Panc1 (cell line): ENCODE data around the gene MAP4K2. TPM values are rescaled to one million over a fixed set of nuclear protein-coding genes. Genes with fewer than 3 reads are reported as not detected.

ENCODE experiments used
- ATAC-seq: fragments of 200-7000 bp; cut with Tn5 transposase; 2 replicates; pipeline ENCODE4 v1.9.1; 2020; ENCODE audit warnings: mild to moderate bottlenecking, moderate library complexity
- BruUV-seq: library from RNA; stranded (reverse); fragments of 400-500 nt; replicated peaks from 2 replicates; lab custom pipeline; 2021; lab: Mats Ljungman, UMichigan
- CTCF ChIA-PET: fragments of 300-600 bp; sonication (Branson Sonifier 250); formaldehyde crosslinking; loops from one replicate; lab custom pipeline; 2022; ENCODE audit warnings: antibody characterized with exemption; lab: Charles Lee
- POLR2A ChIA-PET: fragments of 300-600 bp; sonication (Branson Sonifier 250); formaldehyde crosslinking; loops from one replicate; lab custom pipeline; 2022; ENCODE audit warnings: antibody characterized with exemption; lab: Charles Lee
- DNase-seq: peaks from one replicate; pipeline ENCODE4 v3.0.0-alpha.2; 2010; ENCODE audit warnings: low read depth, low spot score
- H3K27ac ChIP-seq: 2 replicates; pipeline ENCODE4 v1.5.1; 2011; ENCODE audit warnings: mild to moderate bottlenecking, low read length, inconsistent platforms
- H3K27me3 ChIP-seq: fragments of 200-500 bp; sonication (Bioruptor generic); 2 replicates; pipeline ENCODE4 v1.6.0; 2014; ENCODE audit warnings: low read length, inconsistent platforms; ENCODE audit not compliant: control insufficient read depth, insufficient read depth
- H3K36me3 ChIP-seq: fragments of 200-500 bp; sonication (Bioruptor generic); 2 replicates; pipeline ENCODE4 v1.5.1; 2014; ENCODE audit warnings: inconsistent platforms, mild to moderate bottlenecking, low read length, moderate library complexity; ENCODE audit not compliant: control insufficient read depth, insufficient read depth
- H3K4me1 ChIP-seq: 2 replicates; pipeline ENCODE4 v1.5.1; 2011; ENCODE audit warnings: inconsistent platforms, mild to moderate bottlenecking, low read length, moderate library complexity; ENCODE audit not compliant: control insufficient read depth, insufficient read depth
- H3K4me3 ChIP-seq, 2 experiments: 2 replicates each; pipeline ENCODE4 v1.5.1; 2011 to 2012; ENCODE audit warnings: low read depth in 2 of 2, low read length in 2 of 2, mild to moderate bottlenecking in 2 of 2, inconsistent platforms in 1 of 2, moderate library complexity in 1 of 2
- H3K9me3 ChIP-seq: fragments of 200-500 bp; sonication (Bioruptor generic); 2 replicates; pipeline ENCODE4 v1.5.1; 2014; ENCODE audit warnings: low read depth, mild to moderate bottlenecking, inconsistent platforms, low read length, moderate library complexity; ENCODE audit not compliant: control insufficient read depth, insufficient read depth
- CTCF ChIP-seq: fragments of 450-650 bp; IDR thresholded peaks from 2 replicates; pipeline ENCODE4 v1.5.1; 2017; ENCODE audit warnings: mild to moderate bottlenecking
- POLR2AphosphoS5 ChIP-seq: IDR thresholded peaks from 2 replicates; pipeline ENCODE4 v1.6.1; 2012; ENCODE audit warnings: mild to moderate bottlenecking, low read depth, low read length, moderate library complexity
- SIN3A ChIP-seq: IDR thresholded peaks from 2 replicates; pipeline ENCODE4 v1.6.1; 2012; ENCODE audit warnings: low read depth, mild to moderate bottlenecking, low read length, moderate library complexity, borderline replicate concordance; ENCODE audit not compliant: insufficient read depth
- TCF7L2 ChIP-seq: IDR thresholded peaks from 2 replicates; pipeline ENCODE4 v1.6.1; 2011; ENCODE audit warnings: mild to moderate bottlenecking, low read depth, low read length, inconsistent platforms
- in situ Hi-C: cut with HindIII; loops from 2 replicates; pipeline ENCODE4 v1.10.0; 2016; ENCODE audit warnings: low sequenced_read_pairs, low pct_unique_long_range_greater_than_20kb
- intact Hi-C: fragments of 100-400 bp; cut with micrococcal nuclease; formaldehyde crosslinking; loops from one replicate; pipeline ENCODE4 v1.10.0; 2022; ENCODE audit not compliant: unreplicated experiment
- total RNA-seq: library from RNA; stranded (reverse); gene quantifications from one replicate; pipeline ENCODE4 v1.2.1, GENCODE V29; 2021; ENCODE audit not compliant: unreplicated experiment
- TF ChIP-seq, protein P1 (sequence below), 2 experiments: IDR thresholded peaks; 2 replicates each; pipeline ENCODE4 v1.6.1; 2011 to 2012; ENCODE audit warnings: low read depth in 2 of 2, control low read depth in 1 of 2, low read length in 1 of 2, mild to moderate bottlenecking in 1 of 2, moderate library complexity in 1 of 2; ENCODE audit not compliant: insufficient read depth in 1 of 2

The MAP4K2 gene
- total RNA-seq, 1 experiment from 2014 or later, result 46.4 TPM

DNA sequence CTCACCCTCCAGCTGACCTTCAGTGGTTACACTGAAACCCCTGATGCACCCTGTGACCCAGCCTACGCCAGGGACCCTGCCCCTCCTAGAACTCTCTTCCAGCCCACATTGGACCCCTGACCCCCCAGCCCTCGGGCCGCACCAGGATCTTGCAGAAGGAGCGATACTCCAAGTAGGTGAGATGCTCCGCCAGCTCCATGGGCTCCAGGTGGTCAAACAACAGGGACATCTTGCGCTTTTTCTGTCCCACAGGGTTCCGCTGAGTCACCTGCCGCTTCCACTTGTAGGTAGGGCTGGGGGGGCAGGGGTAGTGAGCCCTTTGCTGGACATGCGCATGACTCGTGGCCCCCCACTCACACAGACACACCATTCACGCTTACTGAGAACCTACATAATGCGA is 63.1 kb downstream of the MAP4K2 start:
- BruUV-seq, result no TSS peak
- H3K27ac ChIP-seq, result no peak overlapping the region
- peaks cover 7% of the 10 kb centered on the region for H3K4me1 ChIP-seq
- H3K36me3 ChIP-seq, result no peaks in the 10 kb centered on the region; the same call in 1 of the 2 replicates
- no peaks in the 10 kb centered on the region for H3K27me3 ChIP-seq
- no peak overlapping the region for H3K4me3 ChIP-seq
- intact Hi-C loops, result no loop called here
- ChIA-PET POLR2A (no interaction called here), CTCF (no interaction called here)
- no peak for TF ChIP-seq TCF7L2
- TF ChIP-seq, protein P1, sequence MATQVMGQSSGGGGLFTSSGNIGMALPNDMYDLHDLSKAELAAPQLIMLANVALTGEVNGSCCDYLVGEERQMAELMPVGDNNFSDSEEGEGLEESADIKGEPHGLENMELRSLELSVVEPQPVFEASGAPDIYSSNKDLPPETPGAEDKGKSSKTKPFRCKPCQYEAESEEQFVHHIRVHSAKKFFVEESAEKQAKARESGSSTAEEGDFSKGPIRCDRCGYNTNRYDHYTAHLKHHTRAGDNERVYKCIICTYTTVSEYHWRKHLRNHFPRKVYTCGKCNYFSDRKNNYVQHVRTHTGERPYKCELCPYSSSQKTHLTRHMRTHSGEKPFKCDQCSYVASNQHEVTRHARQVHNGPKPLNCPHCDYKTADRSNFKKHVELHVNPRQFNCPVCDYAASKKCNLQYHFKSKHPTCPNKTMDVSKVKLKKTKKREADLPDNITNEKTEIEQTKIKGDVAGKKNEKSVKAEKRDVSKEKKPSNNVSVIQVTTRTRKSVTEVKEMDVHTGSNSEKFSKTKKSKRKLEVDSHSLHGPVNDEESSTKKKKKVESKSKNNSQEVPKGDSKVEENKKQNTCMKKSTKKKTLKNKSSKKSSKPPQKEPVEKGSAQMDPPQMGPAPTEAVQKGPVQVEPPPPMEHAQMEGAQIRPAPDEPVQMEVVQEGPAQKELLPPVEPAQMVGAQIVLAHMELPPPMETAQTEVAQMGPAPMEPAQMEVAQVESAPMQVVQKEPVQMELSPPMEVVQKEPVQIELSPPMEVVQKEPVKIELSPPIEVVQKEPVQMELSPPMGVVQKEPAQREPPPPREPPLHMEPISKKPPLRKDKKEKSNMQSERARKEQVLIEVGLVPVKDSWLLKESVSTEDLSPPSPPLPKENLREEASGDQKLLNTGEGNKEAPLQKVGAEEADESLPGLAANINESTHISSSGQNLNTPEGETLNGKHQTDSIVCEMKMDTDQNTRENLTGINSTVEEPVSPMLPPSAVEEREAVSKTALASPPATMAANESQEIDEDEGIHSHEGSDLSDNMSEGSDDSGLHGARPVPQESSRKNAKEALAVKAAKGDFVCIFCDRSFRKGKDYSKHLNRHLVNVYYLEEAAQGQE (IDR thresholded peaks at IDR 0.05; ENCODE audit: insufficient read depth in 1 of 2, low read depth in 2 of 2, low read length in 1 of 2), result no peak
- no peak for TF ChIP-seq POLR2AphosphoS5
- no peak for TF ChIP-seq CTCF
- no peak for TF ChIP-seq SIN3A
- in situ Hi-C loops, result no loop called here
- no peak for DNase-seq
- H3K9me3 ChIP-seq, result no peaks in the 10 kb centered on the region
- ATAC-seq, result no peak

DNA sequence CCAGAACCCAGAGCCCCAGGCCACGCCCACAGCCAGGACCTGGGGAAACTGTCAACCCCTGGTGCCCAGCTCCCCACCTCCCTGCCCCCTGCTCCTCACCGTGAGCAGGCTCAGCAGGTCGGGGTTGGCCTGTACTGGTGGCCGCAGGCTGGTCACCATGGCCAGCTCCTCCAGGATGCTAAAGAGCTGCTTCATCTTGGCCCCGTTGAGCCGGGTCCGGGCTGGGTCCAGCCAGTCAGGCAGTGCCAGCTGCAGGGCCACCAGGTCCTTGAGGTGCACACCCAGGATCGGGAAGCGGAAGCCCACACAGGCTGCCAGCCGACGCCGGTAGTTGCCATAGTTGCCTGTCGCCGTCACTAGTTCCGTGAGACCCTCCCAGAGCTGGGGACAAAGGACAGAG is 66.4 kb downstream of the MAP4K2 start:
- TF ChIP-seq, protein P1 (IDR thresholded peaks at IDR 0.05; ENCODE audit: insufficient read depth in 1 of 2, low read depth in 2 of 2, low read length in 1 of 2), result no peak
- TF ChIP-seq SIN3A (no peak), CTCF (no peak), POLR2AphosphoS5 (no peak), TCF7L2 (no peak)

More for the DNA sequence above, 66.4 kb downstream of the MAP4K2 start:
- Histone ChIP-seq H3K4me1 (no peaks in the 10 kb centered on the region), H3K27me3 (no peaks in the 10 kb centered on the region), H3K4me3 (no peak overlapping the region), H3K27ac (no peak overlapping the region), H3K9me3 (no peaks in the 10 kb centered on the region), H3K36me3 (no peaks in the 10 kb centered on the region)
- in situ Hi-C loops (no loop called here), intact Hi-C loops (no loop called here)
- ATAC-seq (no peak), DNase-seq (no peak)
- no TSS peak for BruUV-seq
- POLR2A ChIA-PET, result no interaction called here
- CTCF ChIA-PET, result no interaction called here
